Kidney epithelial cell (primary cell): ENCODE measurements around the gene CMTR1. TPM values are rescaled to one million over a fixed set of nuclear protein-coding genes. Genes with fewer than 3 reads are reported as not detected.

ENCODE experiments used
- DNase-seq: peaks from one replicate; pipeline ENCODE4 v3.0.0-alpha.2; 2010; ENCODE audit warnings: low read depth
- H3K27me3 ChIP-seq: 2 replicates; pipeline ENCODE4 v1.6.0; 2011; ENCODE audit warnings: low read length; ENCODE audit not compliant: control insufficient read depth, insufficient read depth
- H3K36me3 ChIP-seq: 2 replicates; pipeline ENCODE4 v1.5.1; 2011; ENCODE audit warnings: low read length; ENCODE audit not compliant: control insufficient read depth, insufficient read depth
- H3K4me3 ChIP-seq: 2 replicates; pipeline ENCODE4 v1.5.1; 2011; ENCODE audit warnings: low read depth, mild to moderate bottlenecking, control low read depth, low read length
- CTCF ChIP-seq: IDR thresholded peaks from 2 replicates; pipeline ENCODE4 v1.5.1; 2011; ENCODE audit warnings: mild to moderate bottlenecking, moderate library complexity, low read length, control low read depth, inconsistent platforms; ENCODE audit not compliant: insufficient read depth, poor library complexity, severe bottlenecking
- total RNA-seq: library from RNA; depleted of rRNA; stranded (reverse); fragments of >200 nt; gene quantifications from 2 replicates; pipeline ENCODE4 v1.2.3, GENCODE V29; 2015

Gene CMTR1
- total RNA-seq, 1 donor from 2014 or later: 22.9 TPM

GRCh38 chr6:37481711-37482605 lies 48.9 kb downstream of the CMTR1 start:
- no peaks in the 10 kb centered on the region for H3K36me3 ChIP-seq
- no peak for TF ChIP-seq CTCF
- no peak for DNase-seq
- H3K4me3 ChIP-seq: no peak overlapping the region
- no peaks in the 10 kb centered on the region for H3K27me3 ChIP-seq

GRCh38 chr6:37482606-37483251 lies 49.7 kb downstream of the CMTR1 start:
- no peak for TF ChIP-seq CTCF
- DNase-seq: no peak
- H3K4me3 ChIP-seq: no peak overlapping the region
- no peaks in the 10 kb centered on the region for H3K27me3 ChIP-seq
- H3K36me3 ChIP-seq: no peaks in the 10 kb centered on the region

GRCh38 chr6:37483252-37483901 lies 50.4 kb downstream of the CMTR1 start:
- Histone ChIP-seq H3K4me3 (no peak overlapping the region), H3K27me3 (no peaks in the 10 kb centered on the region), H3K36me3 (no peaks in the 10 kb centered on the region)
- TF ChIP-seq CTCF: no peak
- DNase-seq: no peak

- Histone ChIP-seq H3K27me3 (no peaks in the 10 kb centered on the region), H3K36me3 (no peaks in the 10 kb centered on the region), H3K4me3 (no peak overlapping the region)
- peak; percentile 98 for TF ChIP-seq CTCF
- DNase-seq: no peak
These were observed 51.1 kb downstream of the CMTR1 start for GRCh38 chr6:37483917-37484785.

- Histone ChIP-seq H3K4me3 (no peak overlapping the region), H3K27me3 (no peaks in the 10 kb centered on the region), H3K36me3 (no peaks in the 10 kb centered on the region)
- no peak for TF ChIP-seq CTCF
- no peak for DNase-seq
These were observed 51.8 kb downstream of the CMTR1 start for GRCh38 chr6:37484786-37485170.
